ENCODE results near the gene SEMA5A.

Gene SEMA5A

DNA sequence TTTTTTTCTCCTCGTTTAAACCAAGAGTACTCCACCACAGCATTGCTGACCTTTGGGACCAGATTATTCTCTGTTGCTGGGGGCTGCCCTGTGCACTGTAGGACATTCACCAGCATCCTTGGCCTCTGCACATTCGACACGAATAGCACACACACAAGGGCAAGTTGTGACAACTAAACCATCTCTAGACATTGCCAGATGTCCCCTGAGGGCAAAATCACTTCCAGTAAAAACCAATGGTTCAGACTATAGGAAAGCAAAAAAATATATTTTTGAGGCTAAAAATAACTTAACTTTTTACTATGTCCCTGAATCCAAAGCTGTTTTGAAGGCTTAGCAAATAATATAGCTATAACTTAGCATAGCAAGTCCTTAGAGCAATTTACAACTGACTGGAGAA lies 65.9 kb downstream of the SEMA5A start:
- no peak for DNase-seq (ENCODE audit: low read depth in 1 of 2, low spot score in 1 of 2)

DNA sequence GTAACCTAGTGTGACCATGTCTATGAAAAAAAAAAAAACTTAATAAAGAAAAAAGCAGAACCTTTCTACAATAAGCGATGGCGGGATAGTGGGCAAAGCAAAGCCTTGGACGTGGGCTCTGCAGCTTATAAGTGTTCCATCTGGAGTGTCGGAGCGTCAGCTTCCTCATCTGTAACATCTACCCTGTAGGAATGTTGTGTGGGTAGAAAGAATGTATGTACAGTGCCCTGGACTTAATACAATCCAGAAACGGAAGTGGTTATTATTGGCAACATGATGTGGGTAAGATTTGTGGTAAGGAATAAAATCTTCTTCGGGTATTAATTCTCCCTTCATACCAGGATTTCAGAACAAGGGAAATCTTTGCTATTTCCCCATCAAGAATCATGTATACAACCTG lies 66.5 kb downstream of the SEMA5A start:
- no peak for DNase-seq (ENCODE audit: low read depth in 1 of 2, low spot score in 1 of 2)

DNA sequence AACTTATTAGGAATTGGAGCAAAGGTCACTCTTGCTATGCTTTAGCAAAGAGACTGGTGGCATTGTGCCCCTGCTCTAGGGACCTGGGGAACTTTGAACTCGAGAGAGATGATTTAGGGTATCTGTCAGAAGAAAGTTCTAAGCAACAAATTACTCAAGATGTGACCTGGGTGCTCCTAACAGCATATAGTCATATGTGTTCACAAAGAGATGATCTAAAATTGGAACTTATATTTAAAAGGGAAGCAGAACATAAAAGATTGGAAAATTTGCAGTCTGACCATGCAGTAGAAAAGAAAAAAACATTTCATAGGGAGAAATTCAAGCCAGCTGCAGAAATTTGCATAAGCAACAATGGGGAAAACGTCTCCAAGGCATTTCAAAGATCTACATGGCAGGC lies 68.3 kb downstream of the SEMA5A start:
- no peak for DNase-seq (ENCODE audit: low read depth in 1 of 2, low spot score in 1 of 2)

DNA sequence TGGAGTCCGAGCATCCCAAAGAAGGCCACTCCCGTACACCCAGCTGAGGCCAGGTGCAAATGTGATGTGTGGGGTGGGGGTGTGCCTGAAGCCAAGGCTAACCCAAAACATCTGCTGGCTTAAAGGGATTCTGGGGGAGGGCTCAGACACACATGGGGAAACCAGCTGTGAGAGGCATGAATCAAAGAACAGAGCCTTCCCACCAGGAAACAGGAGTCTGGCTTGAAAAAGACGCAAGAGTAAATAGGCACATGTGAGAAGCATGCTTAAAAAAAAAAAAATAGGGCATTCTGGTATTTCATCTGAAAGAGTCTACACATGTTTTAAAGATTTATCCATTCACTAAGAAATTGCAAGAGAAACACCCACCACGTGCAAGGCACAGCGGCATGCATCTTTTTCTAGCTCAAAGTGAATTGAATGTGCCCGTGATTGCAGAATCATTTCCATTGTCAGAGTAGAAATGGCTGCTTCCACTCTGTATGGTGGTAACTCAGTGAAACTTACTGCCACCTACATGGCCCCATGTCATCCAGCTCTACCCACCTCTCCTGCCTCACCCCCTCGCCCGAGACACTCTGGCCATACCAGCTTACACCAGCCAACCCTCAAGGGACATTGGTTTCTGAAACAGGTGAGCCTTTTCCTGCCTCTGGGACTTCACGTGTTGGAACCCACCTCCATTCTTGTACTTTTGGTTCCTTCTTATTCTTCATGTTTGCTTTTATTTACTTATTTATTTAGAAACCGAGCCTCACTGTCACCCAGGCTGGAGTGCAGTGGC lies 71.5 kb downstream of the SEMA5A start:
- no peak for DNase-seq (ENCODE audit: low read depth in 1 of 2, low spot score in 1 of 2)

DNA sequence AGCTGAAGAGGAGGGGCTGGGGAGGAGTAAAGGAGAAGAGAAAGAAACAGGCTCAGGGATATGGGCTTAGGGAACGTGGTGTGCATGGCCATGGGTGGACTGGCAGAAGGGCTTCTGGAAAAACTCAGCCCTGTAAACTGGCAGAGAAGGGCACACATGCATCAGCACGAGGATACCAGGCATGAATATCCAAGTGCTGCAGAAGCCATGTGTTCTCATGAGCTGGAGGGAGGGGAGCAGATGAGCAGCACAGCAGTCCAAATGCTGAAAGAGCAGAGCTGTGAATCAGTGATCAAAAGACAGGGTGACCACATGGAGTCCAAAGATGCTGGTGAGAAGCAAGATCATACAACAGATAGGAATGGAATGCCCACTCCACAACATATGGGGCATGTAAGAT lies 72.3 kb downstream of the SEMA5A start:
- no peak for DNase-seq (ENCODE audit: low read depth in 1 of 2, low spot score in 1 of 2)

DNA sequence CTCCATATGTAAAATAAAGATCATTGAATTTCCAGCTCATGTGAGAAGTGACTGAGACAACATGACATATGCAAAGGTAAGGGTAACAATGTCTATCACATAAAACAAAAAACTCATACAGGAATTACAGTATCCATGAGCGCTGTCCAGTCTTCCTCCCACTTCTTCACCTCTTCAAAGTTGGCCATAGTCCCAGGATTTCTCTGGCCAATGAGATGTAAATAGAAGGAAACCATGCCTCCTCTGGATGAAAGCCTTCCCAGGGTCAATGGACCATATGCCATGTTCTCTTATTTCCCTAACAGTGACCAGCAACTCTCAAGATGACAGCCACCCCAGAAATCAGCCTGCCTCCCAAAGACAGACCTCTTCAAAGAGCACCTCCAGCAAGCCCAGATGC lies 75.5 kb downstream of the SEMA5A start:
- DNase-seq (ENCODE audit: low read depth in 1 of 2, low spot score in 1 of 2): no peak

DNA sequence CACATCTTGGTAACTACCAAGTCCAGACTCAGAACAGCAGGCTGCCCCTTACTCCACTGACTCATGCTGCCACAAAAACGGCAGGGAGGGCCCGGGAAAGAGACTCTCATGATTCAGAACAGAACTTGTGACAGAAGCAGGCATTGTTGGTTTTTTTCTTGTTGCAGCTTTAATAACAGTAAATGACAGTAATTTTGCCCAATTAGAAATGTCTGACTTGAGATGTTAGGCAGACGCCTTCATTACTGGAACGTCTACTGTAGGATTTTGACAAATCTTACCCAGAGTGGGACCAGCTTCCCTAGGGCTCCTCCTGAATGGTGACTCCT lies 77.9 kb downstream of the SEMA5A start:
- DNase-seq (ENCODE audit: low read depth in 1 of 2, low spot score in 1 of 2): no peak

DNA sequence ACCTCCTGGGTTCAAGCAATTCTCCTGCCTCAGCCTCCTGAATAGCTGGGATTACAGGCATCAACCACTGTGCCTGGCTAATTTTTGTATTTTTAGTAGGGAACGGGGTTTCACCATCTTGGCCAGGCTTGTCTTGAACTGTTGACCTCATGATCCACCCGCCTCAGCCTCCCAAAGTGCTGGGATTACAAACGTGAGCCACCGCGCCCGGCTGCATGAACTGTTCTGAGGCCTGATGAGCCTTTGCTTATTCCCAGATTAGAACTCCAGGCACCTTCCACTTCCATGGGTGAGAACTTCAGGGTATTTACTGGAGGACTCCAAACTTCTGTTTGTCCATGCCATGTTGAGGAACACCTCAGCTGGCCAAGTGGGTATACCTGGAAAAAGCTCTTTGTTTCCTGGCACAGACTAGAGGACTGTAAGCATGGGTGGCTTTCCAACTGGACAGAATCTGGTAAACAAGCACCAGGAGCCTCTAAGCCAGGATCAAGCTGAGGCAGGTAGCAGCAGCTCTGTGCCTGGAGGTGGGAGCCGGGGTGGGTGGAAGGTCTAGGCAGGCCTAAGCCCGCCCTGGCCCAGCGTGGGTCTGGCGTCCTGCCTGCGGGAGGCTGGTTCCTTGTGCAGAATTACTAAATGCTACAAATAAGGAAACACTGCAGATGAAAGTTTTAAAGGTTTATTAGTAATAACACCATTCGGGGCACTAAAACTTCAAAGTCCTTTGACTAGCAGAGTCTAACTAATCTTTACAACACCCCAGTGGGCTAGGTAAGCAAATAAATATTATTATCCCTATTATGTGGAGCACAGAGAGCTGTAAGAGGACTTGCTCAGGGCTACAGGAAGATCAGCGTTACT lies 78.4 kb downstream of the SEMA5A start:
- DNase-seq (ENCODE audit: low read depth in 1 of 2, low spot score in 1 of 2): no peak

DNA sequence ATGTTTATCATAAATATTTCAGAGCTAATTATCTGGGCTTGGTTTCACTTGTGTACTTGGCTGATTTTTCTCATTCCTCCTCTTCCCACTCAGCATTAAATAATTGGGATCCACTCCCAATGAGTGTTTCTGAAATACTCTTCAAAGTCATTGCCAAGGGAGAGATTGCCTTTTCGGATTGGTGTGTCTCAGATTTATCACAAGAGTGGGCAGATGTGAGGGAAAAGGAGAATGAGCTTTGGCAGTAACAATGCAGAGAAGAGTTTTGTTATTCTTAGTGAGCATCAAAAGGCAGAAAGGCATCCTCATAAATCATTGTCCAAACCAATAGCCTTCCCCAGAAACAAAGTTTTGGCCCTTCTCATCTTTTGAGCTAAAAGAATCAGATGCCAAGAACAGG lies 79.2 kb downstream of the SEMA5A start:
- DNase-seq (ENCODE audit: low read depth in 1 of 2, low spot score in 1 of 2): no peak

DNA sequence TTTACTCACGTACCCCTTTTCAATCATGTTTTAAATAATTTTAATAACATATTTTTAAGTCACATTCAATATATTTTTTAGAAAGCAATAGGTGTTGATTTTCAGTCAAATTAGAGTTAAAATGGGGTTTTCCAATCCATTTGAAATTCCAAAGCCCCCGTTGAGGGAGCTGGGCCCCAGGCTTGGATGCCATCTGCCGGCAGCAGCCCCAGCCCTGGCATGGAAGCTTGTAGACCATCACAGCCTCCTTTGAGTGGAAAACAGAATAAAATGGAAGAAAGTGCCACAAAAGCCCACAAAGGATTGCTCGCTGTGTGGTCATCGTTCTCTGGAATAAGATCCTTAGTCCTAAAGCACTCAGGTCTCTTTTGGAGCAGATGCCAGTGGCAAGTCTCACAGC lies 81.4 kb downstream of the SEMA5A start:
- no peak for DNase-seq (ENCODE audit: low read depth in 1 of 2, low spot score in 1 of 2)

DNA sequence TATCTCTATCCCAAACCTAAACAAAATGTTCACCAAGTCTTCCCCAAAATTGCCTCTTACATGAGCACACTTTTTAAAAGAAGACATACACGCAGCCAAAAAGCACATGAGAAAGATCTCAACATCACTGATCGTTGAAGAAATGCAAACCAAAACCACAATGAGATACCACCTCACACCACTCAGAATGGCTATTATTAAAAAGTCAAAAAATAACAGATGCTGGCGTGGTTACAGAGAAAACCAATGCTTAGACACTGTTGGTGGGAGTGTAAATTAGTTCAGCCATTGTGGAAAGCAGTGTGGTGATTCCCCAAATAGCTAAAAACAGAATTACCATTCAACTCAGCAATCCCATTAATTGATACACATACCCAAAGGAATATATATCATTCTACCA lies 83.8 kb downstream of the SEMA5A start:
- no peak for DNase-seq (ENCODE audit: low read depth in 1 of 2, low spot score in 1 of 2)

DNA sequence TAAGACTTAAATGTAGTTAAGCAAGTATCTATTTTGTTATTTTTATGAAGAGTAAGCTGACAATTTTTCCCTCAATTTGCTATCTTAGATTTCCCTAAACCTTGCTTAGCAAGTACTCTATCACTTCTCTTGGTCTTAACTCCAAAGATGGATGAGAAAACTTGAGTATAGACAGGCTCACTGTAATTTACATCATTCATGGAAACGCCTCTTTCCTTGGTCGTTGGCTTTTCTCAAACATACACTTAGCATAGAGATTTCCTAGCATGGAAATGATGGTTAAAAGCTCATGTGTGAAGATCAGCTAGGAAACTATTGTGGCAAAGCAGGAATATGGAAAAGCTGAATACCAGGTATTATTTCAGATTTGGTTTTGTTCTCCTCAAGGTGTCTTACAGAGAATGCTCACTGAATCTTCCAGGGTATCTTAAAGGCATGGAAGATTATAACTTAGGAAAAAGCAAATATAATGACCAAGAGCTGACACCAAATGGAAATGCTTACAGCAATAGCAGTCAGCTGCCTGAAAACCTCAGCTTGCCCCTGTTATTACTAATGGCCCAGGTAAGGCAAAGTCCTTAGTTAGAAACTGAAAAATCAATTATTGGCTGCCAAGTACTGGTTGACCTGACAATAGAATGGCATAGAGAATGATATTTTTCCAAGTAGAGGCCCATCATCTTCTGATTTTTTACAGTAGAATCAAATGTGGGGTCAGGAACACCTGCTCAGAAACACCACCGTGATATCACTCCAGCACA lies 84.8 kb downstream of the SEMA5A start:
- DNase-seq (ENCODE audit: low read depth in 1 of 2, low spot score in 1 of 2): no peak

DNA sequence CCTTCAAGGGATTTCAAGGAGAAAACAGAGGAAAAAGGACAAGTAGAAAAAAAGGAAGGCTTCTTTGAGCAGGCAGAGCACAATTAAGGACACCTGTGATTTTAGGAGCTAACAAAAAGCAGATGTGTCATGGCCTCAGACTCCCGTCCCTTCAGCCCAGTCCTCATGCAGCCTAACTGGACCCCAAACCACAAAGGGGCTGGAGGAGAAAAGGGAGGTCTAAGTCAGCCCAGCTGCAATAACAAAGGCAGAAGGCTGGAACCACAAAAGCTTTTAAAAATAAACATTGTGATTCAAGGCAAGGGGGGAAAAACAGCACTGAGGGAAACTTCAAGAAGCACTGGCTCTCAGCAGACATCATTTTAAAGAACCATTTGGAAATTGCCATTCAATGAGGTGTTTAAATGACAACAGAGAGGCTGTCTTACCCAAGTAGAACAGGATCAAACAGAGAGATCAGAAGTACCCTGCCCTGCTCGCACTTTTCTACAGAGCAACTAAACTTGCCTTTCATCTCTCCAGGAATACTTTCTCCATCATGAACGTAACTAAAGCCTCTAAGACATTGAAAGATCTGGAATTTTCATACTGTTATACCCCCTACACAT lies 89.3 kb downstream of the SEMA5A start:
- no peak for DNase-seq (ENCODE audit: low read depth in 1 of 2, low spot score in 1 of 2)

DNA sequence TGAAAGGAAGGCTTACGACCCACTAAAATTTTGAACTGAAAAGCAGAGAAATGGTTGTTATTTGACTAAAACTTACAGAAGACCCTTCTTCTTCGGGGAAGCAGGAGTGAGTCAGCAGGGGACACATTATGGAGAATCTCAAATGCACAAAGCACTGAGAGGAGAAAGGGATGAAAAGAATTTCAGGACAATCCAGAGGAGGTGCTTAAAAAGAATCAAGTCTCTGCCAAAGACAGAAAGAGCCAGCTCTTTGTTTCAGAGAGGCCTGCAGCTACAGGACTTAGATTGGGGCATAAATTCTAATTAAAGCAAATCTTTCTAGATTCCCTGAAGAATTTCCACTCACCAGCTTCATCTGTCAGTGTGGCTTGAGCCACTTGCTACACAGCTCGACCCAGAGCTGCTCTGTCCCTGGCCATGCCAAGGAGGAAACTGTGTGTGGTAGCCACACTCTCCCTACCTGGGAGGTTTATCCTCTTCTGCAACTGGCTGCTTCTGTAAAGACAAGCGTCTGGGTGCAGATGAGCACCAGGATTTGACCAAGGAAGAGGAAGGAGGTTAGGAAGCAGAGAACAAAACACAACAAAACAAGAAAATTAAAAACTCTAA lies 89.9 kb downstream of the SEMA5A start:
- DNase-seq (ENCODE audit: low read depth in 1 of 2, low spot score in 1 of 2): no peak

DNA sequence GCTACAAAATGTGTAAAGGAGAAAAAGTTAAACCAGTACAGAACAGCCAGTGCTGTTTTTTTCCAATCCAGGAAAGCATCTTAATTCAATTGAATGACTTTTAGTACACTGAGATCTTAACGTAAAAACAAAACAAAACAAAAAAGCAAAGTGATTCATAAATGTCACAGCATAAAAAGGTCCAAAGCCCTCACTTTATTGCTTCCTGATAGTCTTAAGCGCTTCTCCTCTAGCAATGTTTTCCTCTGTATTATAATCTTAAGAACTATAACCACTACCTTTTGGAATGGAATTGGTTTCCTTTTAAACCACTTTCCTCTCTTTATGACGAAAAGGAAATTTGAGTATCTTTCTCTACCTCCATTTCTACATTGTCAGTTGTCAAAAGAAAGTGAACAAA lies 91.4 kb downstream of the SEMA5A start:
- DNase-seq (ENCODE audit: low read depth in 1 of 2, low spot score in 1 of 2): no peak

DNA sequence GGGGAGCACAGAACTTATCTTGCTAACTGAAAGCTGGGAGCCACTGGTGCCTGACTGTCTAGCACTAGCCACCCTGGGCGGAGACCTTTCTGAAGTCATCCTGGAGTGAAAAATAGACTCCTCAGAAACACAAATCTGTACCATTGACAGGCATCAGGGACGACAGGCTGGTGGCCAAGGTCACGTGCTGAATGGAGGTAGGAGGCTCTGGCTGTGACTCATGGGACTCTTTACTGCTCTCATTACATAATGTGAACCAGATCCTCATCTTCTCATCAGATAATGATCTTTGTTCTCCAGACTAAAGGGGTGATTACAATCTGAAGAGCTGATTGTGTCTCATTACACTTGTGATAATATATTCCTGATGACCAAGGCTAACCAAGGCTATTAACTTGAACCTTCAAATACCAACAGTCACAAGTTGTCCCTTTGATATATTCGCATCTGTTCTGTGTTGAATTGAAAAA lies 91.8 kb downstream of the SEMA5A start:
- DNase-seq (ENCODE audit: low read depth in 1 of 2, low spot score in 1 of 2): no peak

DNA sequence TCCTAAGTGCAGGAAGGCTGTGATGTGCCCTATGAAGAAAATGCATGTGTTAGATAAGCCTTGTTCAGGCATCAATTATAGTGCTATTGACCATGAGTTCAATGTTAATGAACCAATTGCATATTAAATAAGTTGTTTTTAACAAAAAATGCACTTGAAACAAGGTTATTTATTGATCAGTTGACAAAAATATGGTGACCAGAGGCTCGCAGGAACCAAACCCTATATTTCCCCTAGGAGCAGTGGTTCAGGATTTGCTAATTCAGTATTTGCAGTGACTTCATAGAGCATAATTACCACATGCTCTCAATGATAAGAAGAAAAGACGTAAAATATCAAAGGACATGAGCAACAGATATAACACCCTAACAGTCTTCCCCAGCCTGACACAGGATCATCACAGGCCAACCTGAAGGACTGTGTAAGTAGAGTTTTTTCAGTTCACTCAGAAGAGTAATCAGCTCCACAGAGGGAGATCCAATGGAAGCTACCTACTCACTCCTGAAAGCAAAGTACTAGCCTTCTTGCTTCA lies 92.3 kb downstream of the SEMA5A start:
- DNase-seq (ENCODE audit: low read depth in 1 of 2, low spot score in 1 of 2): no peak

DNA sequence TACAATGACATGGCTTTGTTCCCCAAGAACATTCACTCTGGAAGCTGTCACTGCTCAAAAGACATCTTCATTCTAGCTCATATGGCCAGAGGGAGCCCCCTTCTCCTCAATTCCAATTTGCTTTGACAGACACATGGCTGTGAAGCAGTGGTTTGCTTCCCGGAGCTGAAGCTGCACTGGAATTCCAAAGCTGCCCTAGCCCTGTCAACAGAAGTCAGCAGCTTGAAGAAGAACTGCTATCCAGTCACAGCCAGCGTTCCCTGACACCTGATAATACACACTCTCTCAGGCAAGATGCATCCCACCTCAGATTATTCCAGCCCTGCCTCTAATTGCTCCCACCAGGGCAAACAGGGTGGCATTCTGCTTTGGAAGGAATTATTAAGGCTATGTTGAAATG lies 93.7 kb downstream of the SEMA5A start:
- DNase-seq (ENCODE audit: low read depth in 1 of 2, low spot score in 1 of 2): no peak

DNA sequence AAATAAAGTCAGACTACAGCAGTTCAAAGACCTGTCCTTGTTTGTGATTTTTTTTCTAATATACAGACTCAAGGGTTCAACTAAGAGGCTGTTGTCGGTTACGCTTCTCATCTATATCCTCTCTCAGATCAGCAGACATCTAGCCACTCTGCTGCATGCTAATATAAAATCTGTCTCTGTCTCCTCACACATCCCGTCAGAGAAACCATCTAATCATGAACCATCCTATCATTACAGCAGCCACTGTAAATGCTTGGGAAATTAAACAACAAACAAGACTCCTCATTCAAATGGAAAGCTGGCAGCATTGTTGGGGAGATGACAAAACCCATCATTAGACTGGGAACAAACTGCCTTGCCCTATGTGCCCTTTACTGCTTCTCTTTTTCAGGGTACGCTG lies 94.8 kb downstream of the SEMA5A start:
- no peak for DNase-seq (ENCODE audit: low read depth in 1 of 2, low spot score in 1 of 2)

DNA sequence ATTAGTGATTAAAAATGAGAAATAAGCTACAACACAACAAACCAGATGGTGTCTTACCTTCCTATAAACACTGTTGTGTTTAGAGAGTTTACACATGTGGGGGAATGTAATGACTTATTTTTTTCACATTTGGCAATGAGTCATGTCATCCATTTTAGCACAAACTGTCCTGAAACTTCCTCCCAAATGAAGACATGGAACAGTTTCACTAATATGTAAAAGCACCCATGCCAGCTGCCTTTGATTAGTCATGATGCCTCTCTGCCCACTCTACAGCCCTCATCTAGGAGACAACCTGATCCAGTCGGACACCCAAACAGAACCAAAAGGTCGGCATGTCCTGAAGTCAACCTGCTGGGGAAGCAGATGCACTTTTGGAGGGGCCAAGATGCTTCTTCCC lies 98.2 kb downstream of the SEMA5A start:
- DNase-seq (ENCODE audit: low read depth in 1 of 2, low spot score in 1 of 2): no peak

All from activated T-helper 1 cell treated with anti-CD3 and anti-CD28 coated beads, Interleukin-2, amount 50 U/mL, for 16 hours (primary cell).